Measurements from ENCODE around the gene KDM5A.

KDM5A gene

GRCh38 chr12:253116-253831 lies 135.8 kb downstream of the KDM5A start:
- Histone ChIP-seq H3K4me1 (ENCODE audit: control insufficient read depth, low read depth, low read length) (no peaks in the 10 kb centered on the region), H3K9ac (ENCODE audit: low read length) (no peak overlapping the region), H3K9me3 (ENCODE audit: control insufficient read depth, low read depth, low read length) (no peaks in the 10 kb centered on the region), H3K27me3 (ENCODE audit: control insufficient read depth, insufficient read depth, low read length) (no peaks in the 10 kb centered on the region), H3K4me3 (ENCODE audit: low read length) (no peak overlapping the region), H3K36me3 (ENCODE audit: control insufficient read depth, low read depth, low read length) (no peaks in the 10 kb centered on the region), H3K27ac (ENCODE audit: low read length) (no peak overlapping the region)

- H3K27ac ChIP-seq (ENCODE audit: low read length): no peak overlapping the region
Measured at GRCh38 chr12:252636-253035, 136.5 kb downstream of the KDM5A start.

GRCh38 chr12:247271-247670 lies 141.8 kb downstream of the KDM5A start:
- no peaks in the 10 kb centered on the region for H3K4me1 ChIP-seq (ENCODE audit: control insufficient read depth, low read depth, low read length)
- peaks cover 5% of the 10 kb centered on the region for H3K9me3 ChIP-seq (ENCODE audit: control insufficient read depth, low read depth, low read length)
- no peaks in the 10 kb centered on the region for H3K27me3 ChIP-seq (ENCODE audit: control insufficient read depth, insufficient read depth, low read length)
- H3K36me3 ChIP-seq (ENCODE audit: control insufficient read depth, low read depth, low read length): no peaks in the 10 kb centered on the region
- no peak overlapping the region for H3K4me3 ChIP-seq (ENCODE audit: low read length)
- no peak overlapping the region for H3K27ac ChIP-seq (ENCODE audit: low read length)
- H3K9ac ChIP-seq (ENCODE audit: low read length): no peak overlapping the region

More at GRCh38 chr12:252636-253035, 136.5 kb downstream of the KDM5A start:
- H3K4me1 ChIP-seq (ENCODE audit: control insufficient read depth, low read depth, low read length): no peaks in the 10 kb centered on the region
- no peaks in the 10 kb centered on the region for H3K9me3 ChIP-seq (ENCODE audit: control insufficient read depth, low read depth, low read length)
- no peaks in the 10 kb centered on the region for H3K36me3 ChIP-seq (ENCODE audit: control insufficient read depth, low read depth, low read length)
- H3K9ac ChIP-seq (ENCODE audit: low read length): no peak overlapping the region
- no peaks in the 10 kb centered on the region for H3K27me3 ChIP-seq (ENCODE audit: control insufficient read depth, insufficient read depth, low read length)
- no peak overlapping the region for H3K4me3 ChIP-seq (ENCODE audit: low read length)

GRCh38 chr12:243381-243780 lies 145.7 kb downstream of the KDM5A start:
- H3K27ac ChIP-seq (ENCODE audit: low read length): no peak overlapping the region
- no peaks in the 10 kb centered on the region for H3K27me3 ChIP-seq (ENCODE audit: control insufficient read depth, insufficient read depth, low read length)
- H3K9me3 ChIP-seq (ENCODE audit: control insufficient read depth, low read depth, low read length): peaks cover 5% of the 10 kb centered on the region
- no peaks in the 10 kb centered on the region for H3K36me3 ChIP-seq (ENCODE audit: control insufficient read depth, low read depth, low read length)
- no peak overlapping the region for H3K4me3 ChIP-seq (ENCODE audit: low read length)
- H3K4me1 ChIP-seq (ENCODE audit: control insufficient read depth, low read depth, low read length): no peaks in the 10 kb centered on the region
- no peak overlapping the region for H3K9ac ChIP-seq (ENCODE audit: low read length)

- H3K27me3 ChIP-seq (ENCODE audit: control insufficient read depth, insufficient read depth, low read length): no peaks in the 10 kb centered on the region
Measured at GRCh38 chr12:242496-242895, 146.6 kb downstream of the KDM5A start.

GRCh38 chr12:241266-241665 lies 147.9 kb downstream of the KDM5A start:
- H3K9ac ChIP-seq (ENCODE audit: low read length): no peak overlapping the region
- H3K4me3 ChIP-seq (ENCODE audit: low read length): no peak overlapping the region
- no peaks in the 10 kb centered on the region for H3K27me3 ChIP-seq (ENCODE audit: control insufficient read depth, insufficient read depth, low read length)
- H3K36me3 ChIP-seq (ENCODE audit: control insufficient read depth, low read depth, low read length): no peaks in the 10 kb centered on the region
- no peaks in the 10 kb centered on the region for H3K4me1 ChIP-seq (ENCODE audit: control insufficient read depth, low read depth, low read length)
- no peak overlapping the region for H3K27ac ChIP-seq (ENCODE audit: low read length)
- H3K9me3 ChIP-seq (ENCODE audit: control insufficient read depth, low read depth, low read length): no peaks in the 10 kb centered on the region

More at GRCh38 chr12:242496-242895, 146.6 kb downstream of the KDM5A start:
- Histone ChIP-seq H3K9ac (ENCODE audit: low read length) (no peak overlapping the region), H3K4me3 (ENCODE audit: low read length) (no peak overlapping the region), H3K36me3 (ENCODE audit: control insufficient read depth, low read depth, low read length) (no peaks in the 10 kb centered on the region), H3K4me1 (ENCODE audit: control insufficient read depth, low read depth, low read length) (no peaks in the 10 kb centered on the region), H3K9me3 (ENCODE audit: control insufficient read depth, low read depth, low read length) (peaks cover 5% of the 10 kb centered on the region), H3K27ac (ENCODE audit: low read length) (no peak overlapping the region)

GRCh38 chr12:240566-240965 lies 148.6 kb downstream of the KDM5A start:
- no peak overlapping the region for H3K4me3 ChIP-seq (ENCODE audit: low read length)
- H3K9me3 ChIP-seq (ENCODE audit: control insufficient read depth, low read depth, low read length): no peaks in the 10 kb centered on the region
- H3K4me1 ChIP-seq (ENCODE audit: control insufficient read depth, low read depth, low read length): no peaks in the 10 kb centered on the region
- H3K36me3 ChIP-seq (ENCODE audit: control insufficient read depth, low read depth, low read length): no peaks in the 10 kb centered on the region
- no peak overlapping the region for H3K27ac ChIP-seq (ENCODE audit: low read length)
- H3K27me3 ChIP-seq (ENCODE audit: control insufficient read depth, insufficient read depth, low read length): no peaks in the 10 kb centered on the region
- H3K9ac ChIP-seq (ENCODE audit: low read length): no peak overlapping the region

GRCh38 chr12:238736-239398 lies 150.3 kb downstream of the KDM5A start:
- no peaks in the 10 kb centered on the region for H3K9me3 ChIP-seq (ENCODE audit: control insufficient read depth, low read depth, low read length)
- no peak overlapping the region for H3K9ac ChIP-seq (ENCODE audit: low read length)
- H3K36me3 ChIP-seq (ENCODE audit: control insufficient read depth, low read depth, low read length): no peaks in the 10 kb centered on the region
- no peak overlapping the region for H3K4me3 ChIP-seq (ENCODE audit: low read length)
- H3K27me3 ChIP-seq (ENCODE audit: control insufficient read depth, insufficient read depth, low read length): no peaks in the 10 kb centered on the region
- H3K4me1 ChIP-seq (ENCODE audit: control insufficient read depth, low read depth, low read length): no peaks in the 10 kb centered on the region
- H3K27ac ChIP-seq (ENCODE audit: low read length): no peak overlapping the region

GRCh38 chr12:238116-238515 lies 151.0 kb downstream of the KDM5A start:
- H3K4me3 ChIP-seq (ENCODE audit: low read length): no peak overlapping the region
- H3K36me3 ChIP-seq (ENCODE audit: control insufficient read depth, low read depth, low read length): no peaks in the 10 kb centered on the region
- H3K27me3 ChIP-seq (ENCODE audit: control insufficient read depth, insufficient read depth, low read length): no peaks in the 10 kb centered on the region
- H3K4me1 ChIP-seq (ENCODE audit: control insufficient read depth, low read depth, low read length): no peaks in the 10 kb centered on the region
- no peaks in the 10 kb centered on the region for H3K9me3 ChIP-seq (ENCODE audit: control insufficient read depth, low read depth, low read length)
- no peak overlapping the region for H3K27ac ChIP-seq (ENCODE audit: low read length)
- no peak overlapping the region for H3K9ac ChIP-seq (ENCODE audit: low read length)

GRCh38 chr12:237026-237815 lies 151.9 kb downstream of the KDM5A start:
- H3K36me3 ChIP-seq (ENCODE audit: control insufficient read depth, low read depth, low read length): no peaks in the 10 kb centered on the region
- H3K9ac ChIP-seq (ENCODE audit: low read length): no peak overlapping the region
- no peaks in the 10 kb centered on the region for H3K27me3 ChIP-seq (ENCODE audit: control insufficient read depth, insufficient read depth, low read length)
- H3K27ac ChIP-seq (ENCODE audit: low read length): no peak overlapping the region
- no peaks in the 10 kb centered on the region for H3K9me3 ChIP-seq (ENCODE audit: control insufficient read depth, low read depth, low read length)
- no peak overlapping the region for H3K4me3 ChIP-seq (ENCODE audit: low read length)
- H3K4me1 ChIP-seq (ENCODE audit: control insufficient read depth, low read depth, low read length): no peaks in the 10 kb centered on the region

GRCh38 chr12:236445-236844 lies 152.7 kb downstream of the KDM5A start:
- no peak overlapping the region for H3K9ac ChIP-seq (ENCODE audit: low read length)
- H3K27me3 ChIP-seq (ENCODE audit: control insufficient read depth, insufficient read depth, low read length): no peaks in the 10 kb centered on the region
- no peaks in the 10 kb centered on the region for H3K4me1 ChIP-seq (ENCODE audit: control insufficient read depth, low read depth, low read length)

More at GRCh38 chr12:236445-236844, 152.7 kb downstream of the KDM5A start:
- no peaks in the 10 kb centered on the region for H3K36me3 ChIP-seq (ENCODE audit: control insufficient read depth, low read depth, low read length)
- H3K9me3 ChIP-seq (ENCODE audit: control insufficient read depth, low read depth, low read length): no peaks in the 10 kb centered on the region
- no peak overlapping the region for H3K4me3 ChIP-seq (ENCODE audit: low read length)
- no peak overlapping the region for H3K27ac ChIP-seq (ENCODE audit: low read length)

All from iPS-18a (cell line).